Astrocyte of the cerebellum (primary cell): ENCODE results near the gene USP54.

Experiments used
- DNase-seq: peaks from one replicate; pipeline ENCODE4 v3.0.0-alpha.2; 2011; ENCODE audit warnings: low read depth
- H3K4me3 ChIP-seq: 2 replicates; pipeline ENCODE4 v1.5.1; 2011; ENCODE audit warnings: mild to moderate bottlenecking, low read depth, low read length, moderate library complexity
- CTCF ChIP-seq: IDR thresholded peaks from 2 replicates; pipeline ENCODE4 v1.5.1; 2012; ENCODE audit warnings: low read length, low read depth, moderate library complexity, mild to moderate bottlenecking; ENCODE audit errors: missing control alignments
- in situ Hi-C: cut with HindIII; loops from 2 replicates; pipeline ENCODE4 v1.10.0; 2017; ENCODE audit warnings: low sequenced_read_pairs

USP54 gene

GRCh38 chr10:73554721-73555120 lies 36.4 kb downstream of the USP54 start:
- in situ Hi-C loops = no loop called here
- H3K4me3 ChIP-seq = no peak overlapping the region
- no peak for TF ChIP-seq CTCF
- no peak for DNase-seq

GRCh38 chr10:73553761-73554160 lies 37.4 kb downstream of the USP54 start:
- in situ Hi-C loops = no loop called here
- H3K4me3 ChIP-seq = no peak overlapping the region
- no peak for DNase-seq
- TF ChIP-seq CTCF = no peak

GRCh38 chr10:73552819-73553715 lies 38.1 kb downstream of the USP54 start:
- in situ Hi-C loops = no loop called here
- DNase-seq = no peak
- H3K4me3 ChIP-seq = no peak overlapping the region
- TF ChIP-seq CTCF = no peak

- no peak for DNase-seq
- H3K4me3 ChIP-seq = no peak overlapping the region
- in situ Hi-C loops = no loop called here
- no peak for TF ChIP-seq CTCF
Measured at GRCh38 chr10:73551515-73551914, 39.6 kb downstream of the USP54 start.

GRCh38 chr10:73545357-73545756 lies 45.8 kb downstream of the USP54 start:
- no peak overlapping the region for H3K4me3 ChIP-seq
- in situ Hi-C loops = no loop called here
- no peak for DNase-seq
- TF ChIP-seq CTCF = no peak

GRCh38 chr10:73537709-73538108 lies 53.4 kb downstream of the USP54 start:
- H3K4me3 ChIP-seq = no peak overlapping the region
- in situ Hi-C loops = no loop called here
- DNase-seq = no peak
- no peak for TF ChIP-seq CTCF
